ENCODE results near the gene SDK1. TPM values are rescaled to one million over a fixed set of nuclear protein-coding genes. Genes with fewer than 3 reads are reported as not detected.
"Not testable (repeated sequence)": the region's sequence is repeated elsewhere in the genome, so short reads cannot be mapped to it uniquely, and the experiment has no call there.

Gene SDK1
- total RNA-seq, 1 donor from 2014 or later, result 0.48 TPM

DNA sequence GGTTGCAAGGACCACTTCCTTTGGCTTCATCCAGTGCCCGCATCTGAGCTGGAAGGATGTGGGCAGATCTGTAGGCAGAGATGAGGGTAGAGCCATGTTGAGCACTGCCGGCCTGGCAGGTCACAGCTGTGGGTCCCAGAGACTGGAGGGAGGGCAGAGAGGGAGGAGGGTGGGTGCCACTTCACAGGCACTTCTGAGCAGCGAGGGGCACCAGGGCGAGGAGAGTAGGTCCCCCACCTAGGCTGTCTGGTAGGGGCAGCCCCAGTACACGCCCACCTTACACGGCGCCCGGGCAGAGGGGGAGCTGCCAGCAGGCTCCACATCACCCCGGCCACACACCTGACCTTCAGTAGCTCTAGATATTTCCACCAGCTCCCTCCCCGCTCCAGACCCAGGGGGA, 908.1 kb downstream of the SDK1 start:
- Mint-ChIP-seq H3K9me3 (no peaks in the 10 kb centered on the region), H3K4me1 (ENCODE audit: low read depth) (no peaks in the 10 kb centered on the region), H3K27me3 (ENCODE audit: low read depth) (no peaks in the 10 kb centered on the region), H3K4me3 (ENCODE audit: low read depth) (no peak overlapping the region), H3K36me3 (ENCODE audit: low read depth) (no peaks in the 10 kb centered on the region), H3K27ac (no peak overlapping the region)
- DNase-seq (ENCODE audit: low spot score), result no peak
- intact Hi-C loops (cut with micrococcal nuclease), result no loop called here

DNA sequence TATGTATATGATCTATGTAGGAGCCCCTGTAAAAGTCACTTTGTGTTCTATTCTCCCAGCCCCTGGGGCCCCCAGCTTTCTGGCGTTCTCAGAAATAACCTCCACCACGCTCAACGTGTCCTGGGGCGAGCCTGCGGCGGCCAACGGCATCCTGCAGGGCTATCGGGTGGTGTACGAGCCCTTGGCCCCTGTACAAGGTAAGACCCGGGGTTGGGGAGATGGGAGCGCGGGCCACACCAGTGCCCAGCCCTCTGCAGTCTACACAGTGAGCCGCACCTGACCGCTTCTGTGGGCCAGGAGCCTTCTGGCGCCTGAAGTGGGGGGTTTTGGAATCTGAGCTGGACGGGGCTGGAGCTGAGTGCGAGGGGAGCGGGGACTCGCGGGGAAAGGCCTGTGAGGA, 908.9 kb downstream of the SDK1 start:
- Mint-ChIP-seq H3K27me3 (ENCODE audit: low read depth) (no peaks in the 10 kb centered on the region), H3K4me3 (ENCODE audit: low read depth) (no peak overlapping the region), H3K36me3 (ENCODE audit: low read depth) (no peaks in the 10 kb centered on the region), H3K4me1 (ENCODE audit: low read depth) (no peaks in the 10 kb centered on the region), H3K9me3 (no peaks in the 10 kb centered on the region), H3K27ac (no peak overlapping the region)
- DNase-seq (ENCODE audit: low spot score), result no peak
- intact Hi-C loops (cut with micrococcal nuclease), result no loop called here

DNA sequence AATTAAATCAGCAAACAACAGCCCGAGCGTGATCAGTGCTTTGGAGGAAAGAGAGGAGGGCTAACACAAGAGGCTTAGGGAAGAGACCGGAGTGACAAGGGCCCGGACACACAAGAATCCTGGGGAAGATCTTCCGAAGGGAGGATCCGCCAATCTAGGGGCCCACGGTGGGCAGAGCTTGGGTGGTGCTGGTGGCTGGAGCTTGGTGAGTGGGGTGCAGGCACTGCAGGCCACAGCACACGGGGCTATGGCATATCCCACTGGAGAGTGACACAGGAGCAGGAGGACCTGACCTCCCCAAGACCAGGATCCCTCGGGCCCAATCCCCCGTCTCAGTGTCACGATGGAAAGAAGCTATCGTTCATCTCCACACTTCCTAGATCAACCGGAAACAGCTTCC, 909.8 kb downstream of the SDK1 start:
- Mint-ChIP-seq H3K27me3 (ENCODE audit: low read depth) (no peaks in the 10 kb centered on the region), H3K36me3 (ENCODE audit: low read depth) (no peaks in the 10 kb centered on the region), H3K27ac (no peak overlapping the region), H3K4me1 (ENCODE audit: low read depth) (no peaks in the 10 kb centered on the region), H3K9me3 (no peaks in the 10 kb centered on the region), H3K4me3 (ENCODE audit: low read depth) (no peak overlapping the region)
- no peak for DNase-seq (ENCODE audit: low spot score)
- intact Hi-C loops (cut with micrococcal nuclease), result no loop called here

DNA sequence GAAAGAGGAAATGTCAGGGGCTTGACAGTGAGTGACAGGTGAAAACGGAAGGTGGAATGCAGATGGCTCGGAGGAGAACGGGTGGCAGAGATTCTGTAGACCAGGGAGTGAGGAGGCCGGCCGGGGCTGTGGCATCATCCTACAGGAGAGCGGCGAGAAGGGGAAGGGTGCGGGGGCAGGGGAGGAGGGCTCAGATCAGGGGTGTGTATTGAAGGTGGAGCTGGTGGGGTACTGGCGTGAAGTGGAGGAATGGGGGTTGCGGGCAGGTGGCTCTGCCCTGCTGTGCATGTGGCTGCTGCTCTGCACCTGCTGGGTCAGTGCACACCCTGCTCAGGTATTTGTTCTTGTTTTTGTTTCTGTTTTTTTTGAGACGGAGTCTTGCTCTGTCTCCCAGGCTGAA, 910.2 kb downstream of the SDK1 start:
- H3K27me3 Mint-ChIP-seq (ENCODE audit: low read depth), result no peaks in the 10 kb centered on the region
- H3K27ac Mint-ChIP-seq, result no peak overlapping the region

DNA sequence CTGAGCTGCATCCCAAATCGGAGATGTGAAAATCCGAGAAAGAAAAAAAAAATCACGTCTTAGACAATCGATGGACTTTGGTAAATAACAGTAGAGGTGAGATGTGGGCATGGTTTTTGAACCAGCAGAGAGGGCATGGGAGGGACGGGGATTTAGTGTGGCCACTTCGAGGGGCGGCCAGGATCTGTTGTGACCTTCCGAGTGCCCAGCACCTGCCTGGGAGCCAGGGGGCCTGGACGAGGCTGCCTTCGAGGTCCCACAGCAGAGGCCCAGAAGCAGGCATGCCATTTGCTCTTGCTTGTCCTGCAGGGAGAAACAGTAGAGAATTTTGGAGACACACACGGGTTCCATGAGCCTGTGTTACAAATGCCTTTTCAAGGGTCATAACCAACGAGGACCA, 911.3 kb downstream of the SDK1 start:
- Mint-ChIP-seq H3K36me3 (ENCODE audit: low read depth) (no peaks in the 10 kb centered on the region), H3K4me3 (ENCODE audit: low read depth) (no peak overlapping the region), H3K9me3 (no peaks in the 10 kb centered on the region), H3K27ac (no peak overlapping the region), H3K27me3 (ENCODE audit: low read depth) (no peaks in the 10 kb centered on the region), H3K4me1 (ENCODE audit: low read depth) (no peaks in the 10 kb centered on the region)
- no peak for DNase-seq (ENCODE audit: low spot score)
- intact Hi-C loops (cut with micrococcal nuclease), result no loop called here

More for the DNA sequence above, 910.2 kb downstream of the SDK1 start:
- Mint-ChIP-seq H3K4me1 (ENCODE audit: low read depth) (no peaks in the 10 kb centered on the region), H3K36me3 (ENCODE audit: low read depth) (no peaks in the 10 kb centered on the region), H3K9me3 (no peaks in the 10 kb centered on the region), H3K4me3 (ENCODE audit: low read depth) (no peak overlapping the region)
- no peak for DNase-seq (ENCODE audit: low spot score)
- intact Hi-C loops (cut with micrococcal nuclease), result no loop called here

DNA sequence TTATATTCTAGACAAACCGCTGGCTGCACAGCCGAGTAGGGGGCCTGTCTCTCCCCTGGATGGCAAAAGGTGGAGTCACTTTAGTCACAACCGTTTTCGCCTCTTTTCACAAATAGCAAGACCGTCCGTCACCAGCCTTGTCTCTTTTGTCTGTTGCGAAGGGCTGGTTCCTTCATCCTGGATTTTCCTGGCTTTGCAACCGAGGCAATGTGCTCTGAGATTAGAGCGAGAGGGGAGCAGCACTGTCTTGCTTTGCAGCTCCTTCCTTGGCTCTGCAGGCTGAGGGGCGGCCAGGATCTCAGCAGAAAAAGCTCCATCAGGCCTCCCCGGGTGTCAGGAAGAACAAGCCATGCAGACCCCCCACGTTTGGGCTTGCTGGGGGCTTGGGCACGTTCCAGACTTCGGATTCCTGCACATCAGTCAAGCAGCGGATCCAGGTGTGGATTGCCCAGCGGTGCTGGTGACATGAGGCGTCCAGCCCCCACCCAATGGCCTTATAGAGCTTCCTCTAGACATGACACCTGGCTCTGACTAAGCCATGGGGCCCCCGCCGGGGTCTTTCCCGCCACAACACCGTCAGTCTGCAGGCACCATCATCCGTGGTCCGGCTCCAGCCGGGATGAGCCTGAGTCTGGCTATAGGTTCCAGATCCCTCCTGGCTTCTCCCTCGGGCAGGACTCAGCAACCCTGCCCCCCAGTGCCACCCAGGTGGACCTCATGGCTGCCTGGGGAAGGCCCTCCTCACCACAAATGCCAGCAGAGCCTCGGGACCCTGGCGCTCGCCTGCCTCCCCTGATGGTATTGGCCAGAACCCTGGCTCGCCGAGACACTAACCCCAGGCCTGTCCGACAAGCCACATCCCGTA, 913.5 kb downstream of the SDK1 start:
- DNase-seq (ENCODE audit: low spot score), result no peak
- Mint-ChIP-seq H3K9me3 (no peaks in the 10 kb centered on the region), H3K4me1 (ENCODE audit: low read depth) (no peaks in the 10 kb centered on the region), H3K27ac (no peak overlapping the region), H3K27me3 (ENCODE audit: low read depth) (no peaks in the 10 kb centered on the region), H3K36me3 (ENCODE audit: low read depth) (no peaks in the 10 kb centered on the region), H3K4me3 (ENCODE audit: low read depth) (no peak overlapping the region)
- intact Hi-C loops (cut with micrococcal nuclease), result no loop called here

DNA sequence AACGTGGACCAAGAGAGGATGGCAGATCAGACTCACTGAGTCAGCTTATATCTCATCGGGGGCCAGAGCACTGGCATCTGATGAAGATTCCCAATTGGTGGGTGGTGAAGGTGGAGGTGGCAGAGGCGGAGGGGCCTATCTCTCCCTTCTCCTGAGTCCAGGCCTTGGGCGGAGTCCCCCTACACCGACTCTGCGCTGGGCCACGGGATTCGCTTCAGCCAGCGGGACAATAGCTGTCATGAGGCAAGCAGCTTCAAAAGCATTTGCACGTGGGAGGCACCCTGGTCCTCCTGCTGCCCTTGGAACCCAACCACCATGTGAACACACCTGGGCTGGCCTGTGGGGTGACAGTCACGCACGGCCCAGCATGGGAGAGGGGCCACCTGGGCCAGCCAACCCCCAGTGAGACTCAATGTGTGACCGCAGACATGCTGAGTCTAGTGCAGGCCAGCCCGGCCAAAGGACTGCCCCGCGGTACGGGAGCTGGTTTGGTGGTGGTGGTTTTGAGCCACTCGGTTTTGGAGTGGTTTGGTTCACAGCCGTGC, 914.2 kb downstream of the SDK1 start:
- Mint-ChIP-seq H3K27ac (no peak overlapping the region), H3K27me3 (ENCODE audit: low read depth) (no peaks in the 10 kb centered on the region), H3K4me3 (ENCODE audit: low read depth) (no peak overlapping the region), H3K36me3 (ENCODE audit: low read depth) (no peaks in the 10 kb centered on the region), H3K4me1 (ENCODE audit: low read depth) (no peaks in the 10 kb centered on the region), H3K9me3 (no peaks in the 10 kb centered on the region)
- intact Hi-C loops (cut with micrococcal nuclease), result no loop called here
- no peak for DNase-seq (ENCODE audit: low spot score)

DNA sequence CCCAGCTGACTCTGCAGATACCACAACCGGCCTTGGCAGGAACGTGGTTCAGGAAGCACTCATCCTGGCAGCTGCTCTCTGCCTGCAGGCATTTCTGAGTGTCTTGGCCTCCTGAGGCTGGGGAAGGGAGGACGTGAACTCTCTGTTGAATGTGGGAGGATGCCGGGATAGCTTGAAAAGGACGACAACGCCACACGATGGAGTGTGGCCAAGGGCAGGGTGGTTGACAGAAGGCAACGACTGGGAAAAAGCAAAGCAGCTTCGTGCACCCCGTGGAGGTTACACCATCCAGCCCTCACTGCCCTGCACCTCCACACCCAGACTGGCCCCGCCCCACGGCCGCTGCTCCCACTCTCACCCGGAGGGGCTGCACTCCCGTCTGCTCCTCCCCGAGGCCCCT, 915.0 kb downstream of the SDK1 start:
- intact Hi-C loops (cut with micrococcal nuclease), result no loop called here
- H3K36me3 Mint-ChIP-seq (ENCODE audit: low read depth), result no peaks in the 10 kb centered on the region
- no peaks in the 10 kb centered on the region for H3K27me3 Mint-ChIP-seq (ENCODE audit: low read depth)
- no peak overlapping the region for H3K27ac Mint-ChIP-seq
- no peak overlapping the region for H3K4me3 Mint-ChIP-seq (ENCODE audit: low read depth)
- no peak for DNase-seq (ENCODE audit: low spot score)
- H3K4me1 Mint-ChIP-seq (ENCODE audit: low read depth), result no peaks in the 10 kb centered on the region
- no peaks in the 10 kb centered on the region for H3K9me3 Mint-ChIP-seq

DNA sequence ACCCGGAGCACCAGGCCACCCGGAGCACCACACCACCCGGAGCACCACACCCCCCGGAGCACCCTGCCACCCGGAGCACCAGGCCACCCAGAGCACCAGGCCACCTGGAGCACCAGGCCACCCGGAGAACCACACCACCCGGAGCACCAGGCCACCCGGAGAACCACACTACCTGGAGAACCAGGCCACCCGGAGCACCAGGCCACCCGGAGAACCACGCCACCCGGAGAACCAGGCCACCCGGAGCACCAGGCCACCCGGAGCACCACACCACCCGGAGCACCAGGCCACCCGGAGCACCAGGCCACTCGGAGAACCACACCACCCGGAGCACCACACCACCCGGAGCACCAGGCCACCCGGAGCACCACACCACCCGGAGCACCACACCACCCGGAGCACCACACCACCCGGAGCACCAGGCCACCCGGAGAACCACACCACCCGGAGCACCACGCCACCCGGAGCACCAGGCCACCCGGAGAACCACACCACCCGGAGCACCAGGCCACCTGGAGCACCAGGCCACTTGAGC, 916.1 kb downstream of the SDK1 start:
- intact Hi-C loops (cut with micrococcal nuclease); H3K36me3 Mint-ChIP-seq (ENCODE audit: low read depth); H3K9me3 Mint-ChIP-seq; H3K4me3 Mint-ChIP-seq (ENCODE audit: low read depth); DNase-seq (ENCODE audit: low spot score); H3K27me3 Mint-ChIP-seq (ENCODE audit: low read depth); H3K4me1 Mint-ChIP-seq (ENCODE audit: low read depth); H3K27ac Mint-ChIP-seq: not testable (repeated sequence)

DNA sequence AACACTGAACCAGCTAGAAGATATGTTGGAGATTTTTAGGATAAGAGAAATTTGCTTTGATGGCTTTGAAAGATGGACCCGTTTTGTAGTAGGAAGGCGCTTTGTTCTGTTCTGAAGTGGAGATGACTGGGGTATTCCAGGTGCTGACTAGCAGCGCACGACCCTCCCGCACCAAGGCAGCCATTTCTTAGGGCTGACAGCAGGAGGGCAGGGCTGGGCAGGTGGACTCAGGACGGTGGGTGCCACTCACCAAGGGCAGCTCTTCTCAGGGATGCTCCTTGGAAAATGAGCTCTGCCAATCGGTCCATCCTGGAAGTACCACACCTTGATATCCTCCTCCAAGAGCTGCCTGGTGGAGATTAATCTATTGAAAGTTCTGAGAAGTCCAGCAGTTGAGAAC, 917.4 kb downstream of the SDK1 start:
- Mint-ChIP-seq H3K36me3 (ENCODE audit: low read depth) (no peaks in the 10 kb centered on the region), H3K9me3 (no peaks in the 10 kb centered on the region), H3K4me1 (ENCODE audit: low read depth) (no peaks in the 10 kb centered on the region), H3K27me3 (ENCODE audit: low read depth) (no peaks in the 10 kb centered on the region), H3K27ac (no peak overlapping the region), H3K4me3 (ENCODE audit: low read depth) (no peak overlapping the region)
- intact Hi-C loops (cut with micrococcal nuclease), result no loop called here
- DNase-seq (ENCODE audit: low spot score), result no peak

DNA sequence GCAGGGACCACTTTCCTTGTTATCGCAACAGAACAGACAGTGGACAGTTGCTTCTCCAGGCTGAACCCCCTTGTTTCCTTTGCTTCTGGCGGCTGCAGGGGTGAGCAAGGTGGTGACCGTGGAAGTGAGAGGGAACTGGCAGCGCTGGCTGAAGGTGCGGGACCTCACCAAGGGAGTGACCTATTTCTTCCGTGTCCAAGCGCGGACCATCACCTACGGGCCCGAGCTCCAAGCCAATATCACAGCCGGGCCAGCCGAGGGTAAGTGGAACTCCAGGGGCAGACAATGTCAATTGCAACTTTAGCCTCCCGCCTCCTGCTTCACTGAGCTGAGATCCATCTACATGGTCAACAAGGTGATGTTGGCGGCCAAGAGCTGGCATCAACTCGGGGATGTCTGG, 919.0 kb downstream of the SDK1 start:
- Mint-ChIP-seq H3K9me3 (no peaks in the 10 kb centered on the region), H3K27ac (no peak overlapping the region)
- intact Hi-C loops (cut with micrococcal nuclease), result no loop called here

DNA sequence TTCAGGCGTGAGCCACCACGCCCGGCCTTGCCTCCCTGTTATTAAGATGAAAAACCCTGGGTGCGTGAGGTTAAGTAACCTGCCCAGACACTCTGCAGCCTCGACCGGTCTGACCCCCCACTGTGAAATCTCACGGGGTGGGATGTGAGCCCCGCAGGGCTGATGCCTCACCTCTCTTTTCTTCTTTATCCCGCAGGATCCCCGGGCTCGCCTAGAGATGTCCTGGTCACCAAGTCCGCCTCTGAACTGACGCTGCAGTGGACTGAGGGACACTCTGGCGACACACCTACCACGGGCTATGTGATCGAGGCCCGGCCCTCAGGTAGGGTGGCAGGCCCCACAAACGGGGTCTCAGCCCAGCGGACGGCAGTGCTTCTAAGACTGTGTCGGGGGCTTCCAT, 920.0 kb downstream of the SDK1 start:
- Mint-ChIP-seq H3K4me3 (ENCODE audit: low read depth) (no peak overlapping the region), H3K4me1 (ENCODE audit: low read depth) (no peaks in the 10 kb centered on the region), H3K27ac (no peak overlapping the region), H3K27me3 (ENCODE audit: low read depth) (no peaks in the 10 kb centered on the region), H3K9me3 (no peaks in the 10 kb centered on the region), H3K36me3 (ENCODE audit: low read depth) (no peaks in the 10 kb centered on the region)
- no peak for DNase-seq (ENCODE audit: low spot score)
- intact Hi-C loops (cut with micrococcal nuclease), result no loop called here

More for the DNA sequence above, 919.0 kb downstream of the SDK1 start:
- DNase-seq (ENCODE audit: low spot score), result no peak
- no peaks in the 10 kb centered on the region for H3K36me3 Mint-ChIP-seq (ENCODE audit: low read depth)
- H3K4me3 Mint-ChIP-seq (ENCODE audit: low read depth), result no peak overlapping the region
- H3K4me1 Mint-ChIP-seq (ENCODE audit: low read depth), result no peaks in the 10 kb centered on the region
- no peaks in the 10 kb centered on the region for H3K27me3 Mint-ChIP-seq (ENCODE audit: low read depth)

DNA sequence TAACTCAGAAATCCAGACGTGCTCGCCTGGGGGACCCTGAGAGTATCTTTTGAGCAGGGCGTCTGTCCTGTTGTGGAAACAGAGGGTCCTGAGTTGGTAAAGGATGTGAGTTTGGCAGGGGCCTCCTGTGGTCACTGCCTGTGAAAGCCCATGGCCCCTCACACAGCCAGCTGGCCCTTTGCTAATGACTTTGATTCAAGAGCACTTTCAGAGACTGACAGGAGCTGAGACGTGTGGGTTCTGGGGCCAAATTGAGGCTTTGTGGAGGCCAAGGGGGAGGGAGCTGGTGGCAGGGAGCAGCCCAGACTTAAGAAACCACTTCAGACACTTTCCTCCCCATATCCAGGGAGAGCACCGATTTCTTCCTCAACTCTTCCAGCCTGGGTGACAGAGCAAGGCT, 921.6 kb downstream of the SDK1 start:
- no peak overlapping the region for H3K27ac Mint-ChIP-seq
- intact Hi-C loops (cut with micrococcal nuclease), result no loop called here

More for the DNA sequence above, 921.6 kb downstream of the SDK1 start:
- Mint-ChIP-seq H3K9me3 (no peaks in the 10 kb centered on the region), H3K36me3 (ENCODE audit: low read depth) (no peaks in the 10 kb centered on the region), H3K4me3 (ENCODE audit: low read depth) (no peak overlapping the region), H3K27me3 (ENCODE audit: low read depth) (no peaks in the 10 kb centered on the region), H3K4me1 (ENCODE audit: low read depth) (no peaks in the 10 kb centered on the region)
- no peak for DNase-seq (ENCODE audit: low spot score)
